ENCODE results near the gene ANKIB1. TPM values are rescaled to one million over a fixed set of nuclear protein-coding genes. Genes with fewer than 3 reads are reported as not detected.
A peak's percentile ranks its signal among the peaks of the same experiment; 100 is the strongest.

ANKIB1 gene
- total and polyA plus RNA-seq, 7 donors: 4.9 to 31.9 (median 23.3) TPM

DNA sequence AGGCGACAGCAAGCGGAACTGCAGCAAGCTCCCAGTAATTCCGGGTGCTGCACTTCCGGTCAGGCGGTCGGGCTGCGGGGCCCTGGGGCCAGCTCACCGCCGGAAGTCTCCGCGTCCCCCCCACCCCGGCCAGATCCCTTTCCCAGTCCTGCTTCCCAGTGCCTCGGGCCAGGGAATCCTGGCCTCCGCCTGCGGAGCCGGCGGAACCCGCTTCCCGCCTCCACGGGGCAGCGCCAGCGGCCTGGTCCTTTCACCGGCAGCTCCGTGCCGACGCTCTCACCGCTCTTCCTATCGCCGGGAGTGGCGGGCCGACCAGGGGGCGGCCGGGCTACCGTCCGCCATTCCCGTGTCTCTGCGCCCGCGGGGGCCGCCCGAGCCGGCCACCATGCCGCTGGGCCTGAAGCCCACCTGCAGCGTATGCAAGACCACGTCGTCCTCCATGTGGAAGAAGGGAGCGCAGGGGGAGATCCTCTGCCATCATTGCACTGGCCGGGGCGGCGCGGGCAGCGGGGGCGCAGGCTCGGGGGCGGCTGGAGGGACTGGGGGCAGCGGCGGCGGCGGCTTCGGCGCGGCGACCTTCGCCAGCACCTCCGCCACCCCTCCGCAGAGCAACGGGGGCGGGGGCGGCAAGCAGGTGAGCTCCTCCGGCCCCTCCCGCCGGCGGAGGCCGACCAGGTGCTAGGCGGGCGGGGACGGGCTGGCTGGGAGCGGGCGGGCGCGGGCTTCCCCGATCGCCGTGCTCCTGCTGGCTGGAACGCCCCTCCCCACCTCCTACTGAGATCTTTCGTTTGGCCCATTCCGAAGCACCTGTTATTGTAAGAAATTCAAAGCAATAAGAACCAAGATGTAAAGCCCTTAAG lies 201.8 kb downstream of the ANKIB1 start, which contains the start of gene GATAD1:
GATAD1 (plus strand) TSS at position 138 of the 860 bp plus-strand sequence; CDS start at position 386, 248 bp downstream.
- DNase-seq (peak; percentile 93 to 95), ATAC-seq (peak; percentile 99 to 100 (median 100))
- peaks cover 18% of the 10 kb centered on the region for H3K4me1 ChIP-seq
- TF ChIP-seq, protein P1, sequence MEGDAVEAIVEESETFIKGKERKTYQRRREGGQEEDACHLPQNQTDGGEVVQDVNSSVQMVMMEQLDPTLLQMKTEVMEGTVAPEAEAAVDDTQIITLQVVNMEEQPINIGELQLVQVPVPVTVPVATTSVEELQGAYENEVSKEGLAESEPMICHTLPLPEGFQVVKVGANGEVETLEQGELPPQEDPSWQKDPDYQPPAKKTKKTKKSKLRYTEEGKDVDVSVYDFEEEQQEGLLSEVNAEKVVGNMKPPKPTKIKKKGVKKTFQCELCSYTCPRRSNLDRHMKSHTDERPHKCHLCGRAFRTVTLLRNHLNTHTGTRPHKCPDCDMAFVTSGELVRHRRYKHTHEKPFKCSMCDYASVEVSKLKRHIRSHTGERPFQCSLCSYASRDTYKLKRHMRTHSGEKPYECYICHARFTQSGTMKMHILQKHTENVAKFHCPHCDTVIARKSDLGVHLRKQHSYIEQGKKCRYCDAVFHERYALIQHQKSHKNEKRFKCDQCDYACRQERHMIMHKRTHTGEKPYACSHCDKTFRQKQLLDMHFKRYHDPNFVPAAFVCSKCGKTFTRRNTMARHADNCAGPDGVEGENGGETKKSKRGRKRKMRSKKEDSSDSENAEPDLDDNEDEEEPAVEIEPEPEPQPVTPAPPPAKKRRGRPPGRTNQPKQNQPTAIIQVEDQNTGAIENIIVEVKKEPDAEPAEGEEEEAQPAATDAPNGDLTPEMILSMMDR (IDR thresholded peaks at IDR 0.05): peak; percentile 96
- intact Hi-C loops (cut with DNase I): loop anchor here (2.0 to 5.0 kb wide), 6 partner anchors 23 to 617 kb away; partner anchors contain the start of genes ANKIB1 (in 2 of the 2), KRIT1 (in 2 of the 2), LRRD1 (in 1 of the 2) and MTERF1 (in 1 of the 2)
- H3K27me3 ChIP-seq (ENCODE audit: insufficient read depth in 3 of 3, low read length in 2 of 3): no peaks in the 10 kb centered on the region
- WGBS, 3 donors: 0 to 1% (median 0%) methylated on average over 63 to 87 of the region's 87 CpGs
- no peaks in the 10 kb centered on the region for H3K9me3 ChIP-seq
- H3K36me3 ChIP-seq (ENCODE audit: insufficient read depth in 1 of 2, low read depth in 1 of 2): peaks cover 6 to 40% of the 10 kb centered on the region in 2 donors
- H3K4me3 ChIP-seq: peak within 1 kb of the TSS; percentile 80
- H3K27ac ChIP-seq: peak within 1 kb of the TSS; percentile 91

DNA sequence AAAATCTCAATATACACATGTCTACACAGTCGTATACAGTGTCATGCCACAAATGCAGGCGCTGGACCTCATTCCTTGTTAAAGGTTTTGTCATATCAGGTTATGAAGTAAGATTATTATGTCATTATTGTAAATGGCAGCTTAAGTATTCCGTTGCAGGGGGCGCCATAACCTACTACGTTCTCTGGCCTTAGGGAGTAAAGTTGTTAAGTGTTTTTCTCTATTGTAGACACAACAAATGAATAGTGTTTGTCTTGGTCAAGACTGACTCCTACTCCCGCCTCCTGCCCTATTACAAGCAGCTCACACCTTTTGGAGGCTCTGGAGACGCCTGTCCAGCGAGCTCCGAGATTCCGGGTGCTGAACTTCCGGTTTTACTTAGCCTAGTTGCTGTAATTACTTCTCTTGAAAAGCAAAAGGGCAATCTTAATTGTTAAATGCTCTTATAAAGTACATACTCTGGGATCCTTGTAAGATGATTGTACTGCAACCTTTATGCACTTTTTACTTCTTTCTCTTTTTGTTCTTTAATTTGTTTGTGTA lies 202.5 kb downstream of the ANKIB1 start:
- TF ChIP-seq, protein P1 (IDR thresholded peaks at IDR 0.05): peak; percentile 26
- ATAC-seq (peak in 3 of 4 donors; percentile 5 to 16 (median 11)), DNase-seq (peak; percentile 30 to 52)
- intact Hi-C loops (cut with DNase I): loop anchor here (5.0 kb wide), 4 partner anchors 79 to 566 kb away; partner anchors contain the start of genes ANKIB1 (in 2 of the 2), KRIT1 (in 2 of the 2), LRRD1 (in 1 of the 2) and MTERF1 (in 1 of the 2)
- H3K27ac ChIP-seq: peak overlapping the region; percentile 91
- WGBS, 3 donors: 1 to 2% (median 1%) methylated on average over 11 of the region's 11 CpGs
- H3K4me3 ChIP-seq: peak overlapping the region; percentile 80
- peaks cover 6 to 47% of the 10 kb centered on the region in 2 donors for H3K36me3 ChIP-seq (ENCODE audit: insufficient read depth in 1 of 2, low read depth in 1 of 2)
- H3K27me3 ChIP-seq (ENCODE audit: insufficient read depth in 3 of 3, low read length in 2 of 3): no peaks in the 10 kb centered on the region
- no peaks in the 10 kb centered on the region for H3K9me3 ChIP-seq
- H3K4me1 ChIP-seq: peaks cover 18% of the 10 kb centered on the region

Other genes starting within 250 kb of the ANKIB1 start
- gene CYP51A1, start 111.5 kb upstream of the ANKIB1 start, total RNA-seq: 10 to 100 TPM in 2 of 4 donors, 1 to 10 TPM in 2; 7.9 to 23.9 (median 12.7) TPM
- gene CYP51A1, start 111.5 kb upstream of the ANKIB1 start, polyA plus RNA-seq: 1 to 10 TPM; 4.2 to 4.9 (median 4.4) TPM
- not detected for gene LRRD1, start 66.8 kb upstream of the ANKIB1 start, total RNA-seq
- gene LRRD1, start 66.8 kb upstream of the ANKIB1 start, polyA plus RNA-seq: under 1 TPM in 1 of 3 donors, not detected in 2; 0.08 TPM
- gene KRIT1, start 60 bp upstream of the ANKIB1 start, total RNA-seq: 10 to 100 TPM; 23.5 to 30.5 (median 26.7) TPM
- 10 to 100 TPM; 12.4 to 31.7 (median 14.0) TPM for gene KRIT1, start 60 bp upstream of the ANKIB1 start, polyA plus RNA-seq
- 10 to 100 TPM in 2 of 4 donors, 1 to 10 TPM in 2; 7.4 to 12.2 (median 9.0) TPM for gene GATAD1, start 201.5 kb downstream of the ANKIB1 start, total RNA-seq
- 10 to 100 TPM in 2 of 3 donors, 1 to 10 TPM in 1; 8.9 to 12.5 (median 10.7) TPM for gene GATAD1, start 201.5 kb downstream of the ANKIB1 start, polyA plus RNA-seq
- gene ERVW-1, start 232.0 kb downstream of the ANKIB1 start, total RNA-seq: not detected
- under 1 TPM in 1 of 3 donors, not detected in 2; 0.03 TPM for gene ERVW-1, start 232.0 kb downstream of the ANKIB1 start, polyA plus RNA-seq